Stomach smooth muscle (tissue), 2 donors: ENCODE results near the gene MAML3.
A peak's percentile ranks its signal among the peaks of the same experiment; 100 is the strongest.

Experiments
- H3K27ac ChIP-seq: one replicate; pipeline ENCODE4 v1.7.0; 2013; ENCODE audit warnings: mild to moderate bottlenecking, low read length, inconsistent platforms
- H3K27me3 ChIP-seq, 2 donors: one replicate each; pipeline ENCODE4 v1.7.0; 2013; ENCODE audit warnings: low read length in 2 of 2; ENCODE audit not compliant: insufficient read depth in 2 of 2, control insufficient read depth in 1 of 2
- H3K36me3 ChIP-seq, 2 donors: one replicate each; pipeline ENCODE4 v1.7.0; 2013; ENCODE audit warnings: low read length in 2 of 2; ENCODE audit not compliant: control insufficient read depth in 2 of 2, insufficient read depth in 2 of 2
- H3K4me1 ChIP-seq: one replicate; pipeline ENCODE4 v1.7.0; 2013; ENCODE audit warnings: low read length; ENCODE audit not compliant: control insufficient read depth, insufficient read depth
- H3K4me3 ChIP-seq, 2 donors: one replicate each; pipeline ENCODE4 v1.7.0; 2013; ENCODE audit warnings: low read length in 2 of 2
- H3K9ac ChIP-seq, 2 donors: one replicate each; pipeline ENCODE4 v1.7.0; 2013; ENCODE audit warnings: low read length in 2 of 2, mild to moderate bottlenecking in 1 of 2
- H3K9me3 ChIP-seq, 2 donors: one replicate each; pipeline ENCODE4 v1.7.0; 2013; ENCODE audit warnings: low read length in 2 of 2; ENCODE audit not compliant: control insufficient read depth in 2 of 2
- donor health status: healthy.
- donor health status: Pancreatic carcinoma.

The MAML3 gene

DNA sequence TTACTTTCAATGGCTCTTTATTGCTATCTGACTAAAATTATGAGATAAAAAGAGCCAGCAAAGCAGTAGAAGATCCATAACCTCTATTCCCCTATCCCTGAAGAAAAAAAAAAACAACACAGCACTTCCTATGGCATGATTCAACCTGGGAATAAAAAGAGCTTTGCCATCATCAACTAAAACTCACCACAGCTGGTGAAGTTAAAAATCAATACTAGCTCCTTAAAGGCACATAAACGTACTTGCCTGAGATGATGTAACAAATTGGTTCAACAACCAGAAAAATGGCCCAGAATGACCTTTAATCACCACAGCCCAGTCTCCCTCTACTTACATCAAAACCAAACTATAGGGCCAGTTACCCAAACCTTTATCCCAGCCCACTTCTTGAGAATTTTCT lies 153.8 kb downstream of the MAML3 start:
- Histone ChIP-seq H3K4me3 (no peak overlapping the region), H3K27ac (no peak overlapping the region), H3K36me3 (no peaks in the 10 kb centered on the region), H3K9me3 (no peaks in the 10 kb centered on the region), H3K4me1 (no peaks in the 10 kb centered on the region), H3K9ac (no peak overlapping the region), H3K27me3 (no peaks in the 10 kb centered on the region)

DNA sequence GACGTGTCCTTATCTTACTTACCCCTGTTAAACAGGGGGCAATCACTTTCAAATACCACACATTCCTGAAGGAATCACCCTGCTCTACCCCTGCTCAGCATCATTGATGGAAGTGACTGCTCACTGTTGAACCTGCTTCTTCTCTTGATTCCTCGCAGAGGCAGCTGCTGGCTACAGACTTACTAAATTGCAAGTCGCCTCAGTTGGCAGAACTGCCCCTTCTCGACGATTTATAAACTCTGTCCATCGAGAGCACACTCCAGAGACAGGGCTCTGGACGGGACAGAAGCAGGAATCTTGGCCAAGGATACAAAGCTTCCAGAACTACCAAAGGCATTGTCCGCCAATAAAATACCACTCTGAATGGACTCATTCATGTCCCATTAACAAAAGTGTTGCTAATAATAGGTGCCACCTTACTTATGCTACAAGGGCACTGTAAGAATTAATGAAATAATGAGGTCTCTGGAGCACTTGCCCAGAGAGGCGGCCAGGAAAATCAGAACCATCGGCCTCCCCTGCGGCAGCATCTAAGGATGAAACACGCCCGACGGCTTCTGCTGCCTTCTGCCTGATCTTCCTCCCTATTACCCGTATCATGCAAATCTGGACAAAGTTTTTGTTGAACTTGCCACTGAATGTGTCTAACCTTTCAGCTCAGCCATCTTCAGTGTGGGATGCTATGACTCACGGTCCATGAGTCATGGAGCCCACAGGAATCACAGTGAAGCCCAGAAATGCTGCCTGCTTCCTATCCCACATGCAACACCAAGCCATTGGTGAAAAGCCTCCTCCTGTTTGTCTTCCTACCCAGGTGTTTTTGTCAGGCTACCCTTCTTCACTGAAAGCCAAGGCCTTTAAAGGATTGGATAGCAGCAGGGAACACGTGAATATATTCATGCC lies 164.9 kb downstream of the MAML3 start:
- Histone ChIP-seq H3K27me3 (no peaks in the 10 kb centered on the region), H3K9ac (no peak overlapping the region), H3K27ac (peak overlapping the region; percentile 68), H3K4me1 (peaks cover 21% of the 10 kb centered on the region), H3K4me3 (peak overlapping the region in 1 of 2 donors; percentile 49), H3K9me3 (no peaks in the 10 kb centered on the region), H3K36me3 (no peaks in the 10 kb centered on the region)

DNA sequence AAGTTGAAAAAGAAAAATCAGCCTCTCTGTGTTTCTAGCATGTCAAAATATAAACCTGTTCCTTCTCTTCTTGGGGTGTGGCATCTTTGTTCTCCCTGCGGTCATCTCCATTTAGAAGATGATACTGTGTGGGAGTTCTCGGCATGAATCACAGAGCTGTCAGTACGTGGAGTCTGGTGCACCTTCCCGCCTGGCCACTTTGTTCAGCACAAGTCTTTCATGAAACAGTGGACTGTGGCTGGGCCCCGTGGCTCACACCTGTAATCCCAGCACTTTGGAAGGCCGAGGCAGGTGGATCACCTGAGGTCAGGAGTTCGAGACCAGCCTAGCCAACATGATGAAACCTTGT lies 166.5 kb downstream of the MAML3 start:
- H3K4me1 ChIP-seq: peaks cover 21% of the 10 kb centered on the region
- H3K9me3 ChIP-seq: no peaks in the 10 kb centered on the region
- H3K27me3 ChIP-seq: no peaks in the 10 kb centered on the region
- peak overlapping the region in 1 of 2 donors; percentile 30 for H3K9ac ChIP-seq
- H3K36me3 ChIP-seq: no peaks in the 10 kb centered on the region
- H3K27ac ChIP-seq: peak overlapping the region; percentile 66
- H3K4me3 ChIP-seq: no peak overlapping the region

DNA sequence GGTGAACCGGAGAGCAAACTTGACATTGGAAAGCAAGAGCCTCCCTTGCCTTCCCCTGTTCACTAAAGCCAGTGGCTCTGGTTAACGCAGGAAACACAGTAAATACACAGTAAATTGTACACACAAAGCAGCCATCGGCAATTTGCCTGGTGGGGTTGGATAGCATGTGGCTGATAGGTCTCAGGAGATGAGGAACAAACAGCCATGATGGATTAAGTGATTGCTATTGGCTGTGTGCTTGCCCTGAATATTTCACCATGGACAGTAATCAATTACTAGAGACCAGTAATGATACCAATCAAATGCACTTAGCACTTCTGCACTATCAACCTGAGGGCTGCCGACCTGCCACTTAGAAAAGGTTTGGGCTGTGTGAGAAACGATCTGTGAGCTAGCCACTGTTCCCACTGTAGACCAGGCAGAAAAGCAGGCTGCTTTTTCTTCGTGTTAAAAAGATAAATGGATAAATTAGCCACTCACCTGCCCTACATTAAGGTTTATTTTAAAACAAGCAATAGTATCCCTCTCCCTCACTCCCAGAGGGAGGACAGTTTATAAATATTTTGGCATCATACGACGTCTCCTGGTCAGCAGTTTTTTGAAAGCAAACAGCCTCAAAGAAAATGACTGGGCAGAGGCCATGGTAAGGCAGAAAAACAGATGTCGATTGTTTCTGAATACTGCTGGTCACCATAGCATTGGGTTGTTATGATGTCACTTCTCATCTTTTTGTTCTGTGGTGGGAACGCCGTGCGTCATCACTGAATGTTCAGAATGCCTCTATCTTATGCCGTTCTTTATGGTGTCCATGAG lies 167.1 kb downstream of the MAML3 start:
- no peaks in the 10 kb centered on the region for H3K9me3 ChIP-seq
- peak overlapping the region; percentile 66 for H3K27ac ChIP-seq
- H3K9ac ChIP-seq: peak overlapping the region; percentile 3 to 30
- H3K36me3 ChIP-seq: no peaks in the 10 kb centered on the region
- no peaks in the 10 kb centered on the region for H3K27me3 ChIP-seq
- peaks cover 21% of the 10 kb centered on the region for H3K4me1 ChIP-seq
- peak overlapping the region in 1 of 2 donors; percentile 44 for H3K4me3 ChIP-seq

DNA sequence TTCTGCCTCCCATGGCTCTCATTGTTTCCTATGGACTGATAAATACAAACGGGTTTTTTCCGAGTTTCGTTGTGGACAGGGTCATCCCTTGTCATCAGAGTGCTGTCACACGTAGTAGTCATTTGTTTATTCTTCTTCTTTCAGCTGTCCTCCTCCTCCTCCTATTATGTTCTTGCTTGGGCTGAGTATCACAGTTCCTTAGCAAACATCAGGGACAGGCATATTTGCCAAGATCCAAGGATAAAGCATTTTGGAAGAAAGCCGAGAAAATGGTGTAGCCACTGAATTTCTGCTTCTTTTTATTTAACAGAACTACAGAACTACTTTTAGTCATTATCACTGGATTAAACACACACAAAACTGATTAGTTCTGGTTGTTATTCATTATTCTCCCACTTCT lies 167.9 kb downstream of the MAML3 start:
- Histone ChIP-seq H3K9ac (no peak overlapping the region), H3K4me3 (no peak overlapping the region), H3K36me3 (no peaks in the 10 kb centered on the region), H3K4me1 (peaks cover 21% of the 10 kb centered on the region), H3K27me3 (no peaks in the 10 kb centered on the region), H3K9me3 (no peaks in the 10 kb centered on the region), H3K27ac (peak overlapping the region; percentile 66)

DNA sequence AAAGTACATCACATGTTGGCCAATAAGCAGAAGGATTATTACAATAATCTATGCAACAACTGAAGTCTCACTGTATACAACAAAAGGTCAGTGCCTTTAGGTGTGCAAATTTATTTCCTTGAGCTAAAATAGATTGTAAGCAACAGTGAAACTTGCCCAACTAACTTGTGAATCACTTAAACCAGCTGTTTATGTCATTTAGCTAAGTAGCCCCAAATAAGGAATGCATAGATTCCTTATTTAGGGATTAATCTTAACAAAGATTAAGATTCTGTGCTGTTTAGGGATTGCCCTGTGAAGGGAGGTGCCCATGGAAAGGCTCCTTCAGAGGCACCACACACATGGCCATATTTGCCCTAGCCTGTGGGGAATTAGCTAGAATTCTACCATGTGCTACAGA lies 168.6 kb downstream of the MAML3 start:
- peaks cover 21% of the 10 kb centered on the region for H3K4me1 ChIP-seq
- no peak overlapping the region for H3K4me3 ChIP-seq
- no peaks in the 10 kb centered on the region for H3K9me3 ChIP-seq
- H3K27me3 ChIP-seq: no peaks in the 10 kb centered on the region
- H3K36me3 ChIP-seq: no peaks in the 10 kb centered on the region
- H3K9ac ChIP-seq: no peak overlapping the region
- H3K27ac ChIP-seq: no peak overlapping the region

DNA sequence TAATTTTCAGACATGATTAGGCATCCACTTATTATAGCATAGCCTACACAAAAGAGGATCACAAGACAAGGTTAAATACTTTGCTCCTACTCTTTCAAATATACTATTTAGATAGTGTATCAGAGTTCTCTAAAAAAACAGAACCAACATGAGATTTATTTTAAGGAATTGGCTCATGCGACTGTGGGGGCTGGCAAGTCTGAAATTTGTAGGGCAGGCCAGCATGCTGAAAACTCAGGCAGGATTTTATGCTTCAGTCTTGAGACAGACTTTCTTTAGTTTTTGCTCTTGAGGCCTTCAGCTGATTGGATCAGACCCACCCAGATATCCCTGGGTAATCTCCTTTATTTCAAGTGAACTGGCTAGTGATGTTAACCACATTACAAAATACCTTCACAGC lies 169.5 kb downstream of the MAML3 start:
- no peak overlapping the region for H3K27ac ChIP-seq
- peaks cover 21% of the 10 kb centered on the region for H3K4me1 ChIP-seq
- no peaks in the 10 kb centered on the region for H3K36me3 ChIP-seq
- H3K9me3 ChIP-seq: no peaks in the 10 kb centered on the region
- no peak overlapping the region for H3K9ac ChIP-seq
- H3K4me3 ChIP-seq: no peak overlapping the region
- no peaks in the 10 kb centered on the region for H3K27me3 ChIP-seq

DNA sequence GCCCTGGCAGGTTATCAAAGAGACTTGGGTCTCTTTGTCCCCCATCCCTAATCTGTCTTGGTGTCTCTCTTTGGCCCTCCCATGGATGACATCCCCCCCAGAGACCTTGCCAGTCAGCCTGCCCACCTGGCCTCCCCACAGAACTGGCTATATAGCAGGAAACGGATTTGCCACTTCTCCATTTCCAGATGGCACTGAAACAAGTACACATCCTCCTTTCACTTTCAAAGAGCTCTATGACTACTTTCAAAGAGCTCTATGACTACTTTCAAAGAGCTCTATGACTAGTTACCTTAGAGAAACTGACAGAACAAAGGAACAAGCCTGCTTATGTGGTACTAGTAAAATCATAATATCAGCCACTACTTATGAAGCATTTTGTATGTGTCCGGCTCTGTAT lies 175.3 kb downstream of the MAML3 start:
- Histone ChIP-seq H3K36me3 (no peaks in the 10 kb centered on the region), H3K27ac (no peak overlapping the region), H3K27me3 (no peaks in the 10 kb centered on the region), H3K9me3 (no peaks in the 10 kb centered on the region), H3K4me1 (no peaks in the 10 kb centered on the region), H3K4me3 (no peak overlapping the region), H3K9ac (no peak overlapping the region)

DNA sequence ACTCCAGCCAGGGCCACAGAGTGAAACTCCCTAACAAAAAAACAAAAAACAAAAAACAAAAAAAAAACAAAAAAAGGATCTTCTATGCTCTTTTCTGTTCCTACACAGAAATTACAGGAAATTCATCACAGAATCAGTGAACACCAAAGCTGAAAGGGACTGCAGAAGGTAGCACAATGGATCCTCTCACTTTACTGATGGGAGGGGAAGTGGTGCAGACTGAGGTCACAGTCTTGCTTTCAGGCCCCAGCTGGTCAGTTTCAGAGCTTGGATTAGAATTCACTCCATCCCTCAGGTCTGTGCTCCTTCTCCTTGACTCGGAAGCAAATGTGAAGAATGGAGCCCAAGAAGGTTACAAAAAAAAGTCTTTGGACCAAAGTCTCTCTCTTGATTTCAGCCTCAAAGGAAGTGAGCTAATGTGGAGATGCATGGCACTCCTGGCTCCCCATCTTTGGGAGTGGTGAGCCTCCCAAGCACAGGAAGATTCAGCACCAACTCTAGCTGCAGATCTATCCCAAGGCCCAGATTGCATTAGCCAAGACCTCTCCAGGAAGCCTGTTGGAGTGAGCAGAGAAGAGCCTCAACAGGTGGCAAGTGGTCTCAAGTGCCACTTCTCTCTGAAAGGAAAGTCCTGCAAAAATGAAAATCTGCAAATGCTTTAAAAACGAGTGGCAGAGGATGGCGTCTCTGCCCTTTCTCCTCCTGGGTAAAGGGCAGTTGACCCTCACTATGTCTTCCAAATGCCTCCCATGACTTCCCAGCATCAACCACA lies 176.0 kb downstream of the MAML3 start:
- no peaks in the 10 kb centered on the region for H3K36me3 ChIP-seq
- H3K4me1 ChIP-seq: no peaks in the 10 kb centered on the region
- H3K9ac ChIP-seq: no peak overlapping the region
- no peaks in the 10 kb centered on the region for H3K9me3 ChIP-seq
- H3K27ac ChIP-seq: no peak overlapping the region
- H3K4me3 ChIP-seq: no peak overlapping the region
- no peaks in the 10 kb centered on the region for H3K27me3 ChIP-seq

DNA sequence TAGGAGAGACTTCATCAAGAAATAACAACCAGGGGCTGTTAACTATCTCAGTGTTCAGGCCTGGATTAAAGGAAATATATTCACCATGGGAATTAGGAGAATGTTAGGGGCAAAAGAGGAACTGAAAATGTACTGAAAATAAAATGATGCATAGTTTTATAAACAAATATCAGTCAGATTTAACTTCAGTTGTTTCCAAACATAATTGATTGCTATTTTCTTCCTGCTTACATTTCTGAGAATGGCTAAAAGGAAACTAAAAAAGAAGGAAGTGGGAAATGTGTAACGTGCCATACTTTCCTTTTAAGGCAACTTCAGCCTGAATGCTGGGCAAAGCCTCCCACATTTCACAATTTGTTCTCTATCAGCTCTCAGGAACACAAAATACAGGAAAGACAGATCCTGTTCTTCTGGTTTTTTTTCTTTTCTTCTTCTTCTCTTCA lies 178.1 kb downstream of the MAML3 start:
- Histone ChIP-seq H3K36me3 (no peaks in the 10 kb centered on the region), H3K9ac (no peak overlapping the region), H3K9me3 (no peaks in the 10 kb centered on the region), H3K4me3 (no peak overlapping the region), H3K27me3 (no peaks in the 10 kb centered on the region), H3K4me1 (no peaks in the 10 kb centered on the region), H3K27ac (peak overlapping the region; percentile 32)
